HCEC 1CT (cell line): ENCODE data around the gene CHD3.
"Not testable (repeated sequence)": the region's sequence is repeated elsewhere in the genome, so short reads cannot be mapped to it uniquely, and the experiment has no call there.

Experiments
- DNase-seq: peaks from one replicate; pipeline ENCODE4 v3.0.0-alpha.2; 2017

The CHD3 gene

GRCh38 chr17:7940034-7940433, 51.4 kb downstream of the CHD3 start:
- no peak for DNase-seq

DNA sequence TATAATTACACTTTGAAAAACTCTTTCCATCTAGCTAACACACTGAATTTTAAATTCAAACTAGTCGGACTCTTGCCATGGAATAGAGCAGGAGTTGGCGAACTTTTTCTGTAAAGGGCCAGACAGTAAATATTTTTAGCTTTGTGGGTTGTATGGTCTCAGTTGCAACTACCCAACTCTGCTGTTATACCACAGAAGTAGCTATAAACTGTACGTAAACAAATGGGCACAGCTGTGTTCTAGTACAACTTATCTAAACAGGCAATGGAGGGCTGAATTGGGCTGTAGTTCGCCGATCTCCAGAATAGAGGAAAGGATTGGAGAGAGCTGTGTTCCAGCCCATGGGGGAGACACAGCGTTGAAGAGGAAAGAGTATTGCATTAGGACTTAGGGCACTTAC, 52.2 kb downstream of the CHD3 start:
- DNase-seq = no peak

DNA sequence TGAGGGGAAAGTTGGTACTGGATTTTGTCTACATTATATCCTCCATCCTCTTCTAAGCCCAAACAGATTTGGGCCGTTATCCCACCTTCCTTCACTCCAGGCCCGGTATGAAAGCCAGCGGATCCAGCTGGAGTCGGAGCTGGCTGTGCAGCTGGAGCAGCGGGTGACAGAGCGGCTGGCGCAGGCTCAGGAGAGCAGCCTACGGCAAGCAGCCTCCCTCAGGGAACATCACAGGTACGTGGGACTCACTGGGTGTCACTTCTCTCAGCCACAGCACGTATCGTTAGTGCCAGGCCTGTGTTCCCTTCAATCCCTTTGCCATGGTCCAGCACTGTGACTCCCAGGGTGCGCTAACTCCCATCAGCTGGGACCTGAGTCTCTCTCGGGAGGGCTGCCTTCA, 54.7 kb downstream of the CHD3 start:
- DNase-seq = no peak

DNA sequence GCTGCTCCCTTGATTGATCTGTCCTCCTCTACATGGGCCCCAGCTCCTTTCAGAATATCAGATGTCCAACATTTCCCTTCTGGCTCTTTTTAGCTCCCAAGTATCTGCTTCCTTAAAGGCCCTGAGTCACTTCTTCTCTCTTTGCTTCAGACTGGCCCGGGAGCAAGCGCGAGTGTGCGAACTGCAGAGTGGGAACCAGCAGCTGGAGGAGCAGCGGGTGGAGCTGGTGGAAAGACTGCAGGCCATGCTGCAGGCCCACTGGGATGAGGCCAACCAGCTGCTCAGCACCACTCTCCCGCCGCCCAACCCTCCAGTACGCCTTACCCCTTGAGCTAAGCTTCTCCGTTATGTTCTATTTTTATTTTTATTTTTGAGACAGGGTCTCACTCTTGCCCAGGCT, 55.7 kb downstream of the CHD3 start:
- DNase-seq = no peak

- DNase-seq = no peak
Observed at GRCh38 chr17:7945651-7946050, 57.1 kb downstream of the CHD3 start.

DNA sequence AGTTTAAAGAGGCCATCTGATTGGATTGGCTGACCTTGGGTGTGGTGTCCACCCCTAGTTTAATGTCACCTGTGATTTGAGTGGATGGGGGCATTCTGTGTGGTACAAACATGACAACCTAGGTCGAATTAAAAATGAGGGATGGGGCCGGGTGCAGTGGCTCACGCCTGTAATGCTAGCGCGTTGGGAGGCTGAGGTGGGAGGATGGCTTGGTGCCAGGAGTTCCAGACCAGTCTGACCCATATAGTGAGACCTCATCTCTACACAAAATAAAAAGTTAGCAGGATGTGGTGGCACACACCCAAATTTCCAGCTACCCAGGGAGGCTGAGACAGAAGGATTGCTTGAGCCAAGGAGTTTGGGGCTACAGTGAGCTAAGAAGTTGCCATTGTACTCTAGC, 57.9 kb downstream of the CHD3 start:
- DNase-seq = no peak

DNA sequence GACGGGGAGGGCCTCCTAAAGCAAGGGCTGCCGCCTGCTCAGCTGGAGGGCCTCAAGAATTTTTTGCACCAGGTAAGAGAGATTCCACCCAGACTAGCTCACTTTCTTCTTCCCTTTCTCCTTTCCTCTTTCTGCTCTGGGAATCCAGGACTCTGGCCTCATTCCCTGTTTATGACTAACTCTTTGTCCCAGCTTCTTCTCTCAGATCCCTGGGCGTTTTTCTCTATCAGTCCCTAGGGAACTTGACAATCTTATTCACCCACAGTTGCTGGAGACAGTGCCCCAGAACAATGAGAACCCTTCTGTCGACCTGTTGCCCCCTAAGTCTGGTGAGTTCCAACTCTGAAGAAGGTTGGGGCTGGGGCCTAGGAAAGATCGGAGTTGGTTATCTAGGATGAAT, 59.1 kb downstream of the CHD3 start:
- DNase-seq = no peak

GRCh38 chr17:7950578-7950977, 62.0 kb downstream of the CHD3 start:
- DNase-seq = no peak

- DNase-seq = no peak
Observed at GRCh38 chr17:7951143-7951792, 62.7 kb downstream of the CHD3 start.

DNA sequence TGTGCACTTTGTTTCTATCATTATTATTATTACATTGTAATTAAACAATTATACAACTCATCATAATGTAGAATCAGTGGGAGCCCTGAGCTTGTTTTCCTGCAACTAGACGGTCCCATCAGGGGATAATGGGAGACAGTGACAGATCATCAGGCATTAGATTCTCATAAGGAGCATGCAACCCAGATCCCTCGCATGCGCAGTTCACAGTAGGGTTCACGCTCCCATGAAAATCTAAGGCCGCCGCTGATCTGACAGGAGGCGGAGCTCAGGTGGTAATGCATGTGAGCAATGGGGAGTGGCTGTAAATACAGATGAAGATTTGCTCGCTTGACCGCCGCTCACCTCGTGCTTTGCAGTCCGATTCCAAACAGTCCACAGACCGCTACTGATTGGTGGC, 64.7 kb downstream of the CHD3 start:
- not testable (repeated sequence) for DNase-seq

GRCh38 chr17:7955414-7956227, 67.0 kb downstream of the CHD3 start:
- DNase-seq = no peak

DNA sequence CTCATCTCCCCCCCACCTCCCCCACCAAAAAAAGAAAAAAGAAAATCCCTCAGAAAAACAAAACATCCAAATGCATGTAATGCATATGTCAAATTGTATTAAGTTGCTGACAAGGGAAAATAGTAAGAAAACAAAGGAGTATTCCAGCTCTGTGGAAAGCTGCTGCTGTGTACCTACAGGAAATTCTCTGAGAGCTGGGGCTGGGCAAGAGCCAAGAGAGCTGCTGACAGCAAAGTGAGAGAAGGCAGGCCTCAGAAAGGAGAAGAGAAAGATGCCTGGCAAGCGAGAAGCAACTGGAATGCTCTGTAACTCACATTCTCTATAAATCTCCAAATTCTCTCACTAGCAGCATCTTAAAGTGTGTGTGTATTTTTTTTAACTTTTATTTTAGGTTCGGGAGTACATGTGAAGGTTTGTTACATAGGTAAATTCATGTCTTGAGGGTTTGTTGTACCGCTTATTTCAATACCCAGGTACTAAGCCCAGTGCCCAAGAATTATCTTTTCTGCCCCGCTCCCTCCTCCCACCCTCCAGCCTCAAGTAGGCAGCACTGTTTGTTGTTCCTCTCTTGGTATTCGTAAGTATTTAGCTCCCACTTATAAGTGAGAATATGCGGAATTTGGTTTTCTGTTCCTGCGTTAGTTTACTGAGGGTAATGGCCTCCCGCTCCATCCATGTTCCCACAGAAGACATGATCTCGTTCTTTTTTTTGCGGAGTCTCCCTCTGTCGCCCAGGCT, 67.8 kb downstream of the CHD3 start:
- no peak for DNase-seq

DNA sequence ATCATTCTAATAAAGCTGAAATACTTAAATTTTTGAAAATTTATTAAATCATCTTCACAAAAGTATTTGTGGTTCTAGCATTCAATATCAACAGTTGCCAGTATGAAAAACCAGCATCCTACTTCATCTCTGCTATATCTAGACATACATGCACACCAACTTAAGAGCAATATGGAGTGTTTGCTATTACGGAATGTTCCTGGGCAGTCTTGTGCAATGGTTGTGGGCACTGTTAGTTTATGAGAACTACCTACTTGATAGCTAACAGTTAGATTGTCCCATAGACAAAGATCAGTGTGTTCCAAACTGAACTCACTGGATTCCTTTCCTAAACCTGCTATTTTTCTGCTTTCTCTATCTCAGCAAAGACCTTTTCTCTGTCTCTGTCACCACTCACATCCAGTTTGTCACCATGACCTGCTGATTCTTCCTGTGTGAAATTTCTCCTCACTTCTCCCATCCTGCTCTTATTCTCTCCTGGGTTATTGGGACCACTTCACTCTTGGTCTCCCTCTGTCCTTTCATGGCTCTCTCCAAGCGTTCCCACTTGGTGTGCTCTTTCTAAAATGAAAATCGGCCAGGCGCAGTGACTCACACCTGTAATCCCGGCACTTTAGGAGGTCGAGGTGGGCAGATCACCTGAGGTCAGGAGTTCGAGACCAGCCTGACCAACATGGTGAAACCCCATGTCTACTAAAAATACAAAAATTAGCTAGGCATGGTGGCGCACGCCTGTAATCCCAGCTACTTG, 71.1 kb downstream of the CHD3 start:
- DNase-seq = no peak

DNA sequence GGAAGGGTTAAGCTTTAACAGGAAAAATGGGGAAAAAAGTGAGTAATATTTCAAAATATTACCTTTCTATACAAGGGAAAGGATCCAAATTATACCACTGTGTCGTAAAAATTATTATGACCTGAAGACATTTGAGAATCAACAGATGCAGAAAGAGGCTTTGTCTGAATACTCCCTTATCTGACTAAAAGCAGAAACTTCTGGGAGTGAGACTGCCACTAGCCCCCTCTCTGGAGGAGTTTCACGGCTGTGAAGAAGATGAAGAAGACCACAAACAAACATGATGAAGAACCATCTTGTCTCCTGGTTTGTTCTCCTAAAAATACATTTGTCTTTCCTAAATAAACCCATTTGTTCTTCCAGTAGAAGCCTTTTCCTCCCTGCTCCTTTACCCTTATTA, 72.8 kb downstream of the CHD3 start:
- DNase-seq = no peak
